GM21619 (cell line): ENCODE measurements around the gene IFI27.
A peak's percentile ranks its signal among the peaks of the same experiment; 100 is the strongest.
"Not testable (repeated sequence)": the region's sequence is repeated elsewhere in the genome, so short reads cannot be mapped to it uniquely, and the experiment has no call there.

Experiments used
- ATAC-seq: cut with Tn5 transposase; IDR thresholded peaks from one replicate; pipeline ENCODE4 v1.9.1; 2021; ENCODE audit not compliant: unreplicated experiment

IFI27 gene

DNA sequence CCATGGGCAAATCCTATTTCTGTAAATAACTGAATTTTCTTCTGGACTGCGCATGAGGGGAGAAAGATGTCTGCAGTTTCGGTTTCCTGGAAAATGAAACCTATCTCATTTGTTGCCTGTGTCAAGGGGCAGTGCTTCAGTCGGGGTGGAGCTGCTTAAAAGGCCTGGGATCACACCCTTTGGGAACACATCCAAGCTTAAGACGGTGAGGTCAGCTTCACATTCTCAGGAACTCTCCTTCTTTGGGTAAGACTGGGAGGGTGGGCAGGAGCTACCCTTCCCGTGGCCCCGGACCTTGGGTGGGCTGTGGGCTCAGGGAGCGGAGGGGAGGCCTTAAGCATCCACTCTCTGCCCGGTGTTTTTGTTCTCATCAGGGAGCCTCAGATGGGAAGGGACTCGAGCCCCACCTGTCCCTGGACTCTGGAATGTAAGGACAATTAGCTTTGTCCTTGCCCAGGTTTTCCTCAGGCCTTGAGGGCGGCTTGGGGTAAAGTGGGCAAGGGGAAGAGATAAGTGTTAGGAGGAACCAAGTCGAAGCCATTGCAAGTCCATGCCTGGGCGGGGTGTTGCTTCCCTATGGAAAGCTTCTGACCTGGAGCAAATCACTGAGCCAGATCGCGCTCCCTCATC lies at the start of gene IFI27:
TSS of gene IFI27 (plus strand) at position 185 of the 630 bp plus-strand sequence.
- no peak for ATAC-seq

- no peak for ATAC-seq
Observed at GRCh38 chr14:94062344-94062940, 48.1 kb upstream of the IFI27 start.

GRCh38 chr14:94066089-94066676 lies 44.4 kb upstream of the IFI27 start:
- no peak for ATAC-seq

- ATAC-seq = not testable (repeated sequence)
Observed at GRCh38 chr14:94072076-94072475, 38.5 kb upstream of the IFI27 start.

- ATAC-seq = no peak
Observed at GRCh38 chr14:94074534-94074933, 36.0 kb upstream of the IFI27 start.

GRCh38 chr14:94075008-94075407 lies 35.5 kb upstream of the IFI27 start:
- no peak for ATAC-seq

DNA sequence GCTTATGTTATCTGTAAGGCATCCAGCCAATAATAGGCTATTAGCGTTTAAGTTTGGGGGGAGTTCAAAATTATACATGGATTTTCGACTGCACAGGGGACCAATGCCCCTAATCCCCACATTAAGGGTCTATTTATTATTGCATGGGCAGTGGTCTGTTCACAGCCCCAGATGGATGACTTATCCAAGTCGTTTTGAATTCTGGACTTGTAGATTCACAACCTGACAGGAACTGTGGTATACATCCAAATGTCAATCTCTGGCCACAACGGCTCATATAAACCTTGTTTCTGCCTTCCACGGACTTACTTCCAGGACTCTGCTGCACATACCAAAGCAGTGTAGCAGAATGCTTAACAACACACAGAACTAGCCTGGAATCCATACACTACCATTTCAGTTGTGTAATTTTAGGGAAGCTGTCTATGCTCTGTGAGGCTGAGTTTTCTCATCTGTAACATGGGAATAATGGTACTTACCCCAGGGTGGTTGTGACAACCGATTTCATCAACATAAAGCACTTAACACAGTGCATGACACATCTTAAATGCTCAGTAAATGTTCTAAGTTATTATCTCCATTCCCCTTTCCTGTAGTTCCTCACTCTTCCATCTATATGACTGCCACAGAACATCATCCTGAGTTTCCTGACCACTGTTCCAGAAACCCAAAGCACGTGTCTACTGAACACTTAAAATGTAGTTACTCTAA lies 33.3 kb upstream of the IFI27 start:
- ATAC-seq = no peak

GRCh38 chr14:94077823-94078222 lies 32.7 kb upstream of the IFI27 start:
- ATAC-seq = no peak

GRCh38 chr14:94079891-94080620 lies 30.5 kb upstream of the IFI27 start:
- no peak for ATAC-seq

GRCh38 chr14:94080621-94081385 lies 29.7 kb upstream of the IFI27 start, which contains the start of the genes DDX24 and IFI27L1:
DDX24 (minus strand) TSS chr14:94081202; CDS start chr14:94079742, 1,460 bp downstream.
IFI27L1 (plus strand) TSS chr14:94081310; CDS start chr14:94096938, 15,628 bp downstream.
- peak; percentile 98 for ATAC-seq

DNA sequence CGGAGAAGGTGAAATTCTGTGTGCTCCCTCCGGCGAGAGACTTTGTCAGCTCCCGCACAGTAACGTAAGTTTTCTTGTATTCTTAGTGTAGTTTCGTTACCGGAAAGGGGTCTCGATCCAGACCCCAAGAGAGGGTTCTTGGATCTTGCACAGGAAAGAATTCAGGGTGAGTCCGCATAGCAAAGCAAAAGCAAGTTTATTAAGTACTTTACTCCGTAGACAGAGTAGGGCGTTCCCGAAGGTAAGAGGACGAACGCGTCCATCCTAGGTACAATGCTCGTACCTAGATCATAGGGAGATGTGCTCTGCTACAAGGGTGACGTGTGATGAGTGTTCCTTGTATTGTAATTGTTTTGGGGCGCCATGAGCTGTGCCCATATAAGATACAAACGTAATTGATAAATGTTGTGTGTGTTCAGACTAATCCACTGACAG lies 29.1 kb upstream of the IFI27 start:
- peak; percentile 32 for ATAC-seq

- ATAC-seq = no peak
Observed at GRCh38 chr14:94087891-94088290, 22.6 kb upstream of the IFI27 start.

DNA sequence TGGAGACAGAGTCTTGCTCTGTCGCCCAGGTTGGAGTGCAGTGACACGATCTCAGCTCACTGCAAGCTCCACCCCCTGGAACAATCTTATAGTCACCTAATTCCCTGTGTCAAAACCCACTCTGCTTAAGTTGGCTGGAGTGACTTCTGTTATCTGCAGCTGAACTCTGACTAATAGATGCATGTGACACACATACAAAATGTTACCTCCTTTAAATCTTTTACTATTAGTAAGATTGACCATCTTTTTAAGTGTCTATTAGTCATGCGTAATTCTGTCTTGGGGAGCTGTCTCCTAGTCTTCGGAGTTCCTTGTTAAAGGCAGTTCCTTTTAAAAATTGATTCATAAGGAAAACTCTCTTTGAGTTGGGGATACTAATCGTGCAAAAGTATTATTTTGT lies 22.0 kb upstream of the IFI27 start:
- ATAC-seq = no peak

DNA sequence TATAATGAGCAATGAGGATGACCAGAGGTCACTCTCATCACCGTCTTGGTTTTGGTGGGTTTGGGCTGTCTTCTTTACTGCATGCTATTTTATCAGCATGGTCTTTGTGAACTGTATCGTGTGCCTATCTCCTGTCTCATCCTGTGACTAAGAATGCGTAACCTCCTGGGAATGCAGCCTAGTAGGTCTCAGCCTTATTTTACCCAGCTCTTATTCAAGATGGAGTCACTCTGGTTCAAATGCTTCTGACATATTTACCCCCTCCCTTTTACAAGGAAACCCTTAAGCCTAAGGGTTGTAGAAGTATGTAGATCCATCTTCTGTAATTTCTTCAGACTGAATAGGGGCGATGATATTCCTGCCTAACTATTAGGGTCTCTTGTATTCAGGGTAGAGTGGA lies 21.1 kb upstream of the IFI27 start:
- ATAC-seq = no peak

DNA sequence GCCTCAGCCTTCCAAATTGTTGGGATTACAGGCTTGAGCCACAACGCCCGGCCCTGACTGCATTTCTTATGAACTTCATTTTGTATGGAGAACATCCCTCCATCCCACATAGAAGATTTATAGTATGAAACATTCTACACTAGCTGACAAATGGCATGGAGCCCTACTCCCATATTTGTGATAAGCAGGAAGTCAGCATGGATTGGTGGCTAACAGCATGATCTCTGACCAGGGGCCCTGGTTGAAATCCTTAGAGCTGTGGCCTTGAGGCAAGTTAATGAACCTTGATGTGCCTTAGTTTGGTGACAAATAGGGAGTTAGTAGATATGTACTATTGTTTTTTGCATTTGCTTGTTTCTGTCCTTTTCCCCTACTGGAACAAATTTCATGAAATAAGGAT lies 17.1 kb upstream of the IFI27 start:
- no peak for ATAC-seq

DNA sequence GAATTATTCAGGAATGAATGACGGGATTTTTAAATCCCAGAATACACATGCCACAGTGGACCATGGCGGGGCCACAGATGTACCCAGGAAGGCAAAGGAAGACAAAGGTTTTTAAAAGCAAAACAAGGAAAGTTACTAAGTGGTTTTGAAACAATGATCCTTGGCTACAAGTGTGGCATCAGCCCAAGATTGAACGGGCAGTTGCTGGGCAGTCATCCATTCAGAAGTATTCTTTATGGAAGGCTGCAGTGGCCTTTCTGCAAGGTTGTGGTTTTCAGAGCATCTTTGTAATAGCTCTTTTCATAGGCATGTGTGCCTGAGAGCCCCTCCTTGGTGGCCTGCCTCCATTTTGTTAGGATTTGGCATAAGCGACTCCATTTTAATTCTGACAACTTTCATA lies 13.4 kb upstream of the IFI27 start:
- no peak for ATAC-seq

GRCh38 chr14:94098326-94098992 lies 12.1 kb upstream of the IFI27 start:
- no peak for ATAC-seq

GRCh38 chr14:94099006-94099405 lies 11.5 kb upstream of the IFI27 start:
- no peak for ATAC-seq

DNA sequence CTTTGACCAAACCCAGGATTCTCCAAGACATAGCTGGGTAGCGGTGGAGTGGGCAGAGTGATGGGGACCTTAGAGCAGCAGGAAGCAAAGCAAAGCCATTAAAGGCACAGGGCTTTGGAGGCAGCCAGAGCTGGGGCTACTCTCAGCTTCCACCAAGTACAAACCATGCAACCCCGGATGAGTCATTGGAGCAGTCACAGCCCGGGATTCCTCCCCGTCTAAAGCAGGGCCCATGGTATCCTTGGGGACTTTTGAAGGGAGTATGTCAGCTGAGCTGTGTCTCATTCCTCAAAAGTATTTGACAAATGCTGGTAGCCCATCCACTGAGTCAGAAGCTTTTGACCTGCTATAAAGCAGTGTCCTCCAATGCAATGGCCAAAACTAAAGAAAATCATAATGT lies 9.7 kb upstream of the IFI27 start:
- no peak for ATAC-seq

DNA sequence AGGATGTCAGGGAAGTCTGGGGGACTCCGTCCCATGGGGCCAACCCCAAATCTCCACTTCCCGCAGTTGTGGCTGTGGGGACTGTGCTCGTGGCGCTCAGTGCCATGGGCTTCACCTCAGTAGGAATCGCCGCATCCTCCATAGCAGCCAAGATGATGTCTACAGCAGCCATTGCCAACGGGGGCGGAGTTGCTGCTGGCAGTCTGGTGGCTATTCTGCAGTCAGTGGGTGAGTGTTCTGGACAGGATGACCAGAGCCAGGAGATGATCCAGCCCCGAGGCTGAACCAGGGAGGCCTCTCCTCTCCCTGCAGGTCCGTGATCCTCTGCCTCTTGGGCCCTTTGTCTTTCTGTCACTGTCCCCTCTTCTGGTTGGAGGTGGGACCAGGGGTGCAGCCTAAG lies 8.8 kb upstream of the IFI27 start:
- no peak for ATAC-seq
